Measurements from ENCODE around the gene MYO15A.

Gene MYO15A

DNA sequence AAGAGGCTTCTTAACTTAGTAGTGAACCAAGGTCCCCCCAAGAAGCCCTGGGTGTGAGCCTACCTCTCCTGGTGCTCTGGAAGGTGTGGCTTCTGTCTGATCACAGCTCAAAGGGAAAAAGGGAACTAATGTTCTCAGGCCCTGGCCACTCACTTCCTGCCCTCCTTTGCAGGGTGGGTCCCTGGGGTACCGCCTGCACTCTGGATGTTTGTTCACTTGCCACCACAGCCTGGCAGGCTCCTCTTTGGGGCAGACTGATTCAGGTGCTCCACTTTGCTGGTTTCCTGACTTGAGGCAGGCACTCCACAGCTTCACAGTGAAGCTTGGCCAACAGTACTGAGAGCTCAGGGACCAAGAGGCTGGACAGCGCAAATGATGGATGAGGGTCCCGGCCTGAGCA lies 5.9 kb upstream of the MYO15A start:
- no peak for DNase-seq

- DNase-seq, result no peak
Measured at GRCh38 chr17:18105027-18105426, 3.5 kb upstream of the MYO15A start.

DNA sequence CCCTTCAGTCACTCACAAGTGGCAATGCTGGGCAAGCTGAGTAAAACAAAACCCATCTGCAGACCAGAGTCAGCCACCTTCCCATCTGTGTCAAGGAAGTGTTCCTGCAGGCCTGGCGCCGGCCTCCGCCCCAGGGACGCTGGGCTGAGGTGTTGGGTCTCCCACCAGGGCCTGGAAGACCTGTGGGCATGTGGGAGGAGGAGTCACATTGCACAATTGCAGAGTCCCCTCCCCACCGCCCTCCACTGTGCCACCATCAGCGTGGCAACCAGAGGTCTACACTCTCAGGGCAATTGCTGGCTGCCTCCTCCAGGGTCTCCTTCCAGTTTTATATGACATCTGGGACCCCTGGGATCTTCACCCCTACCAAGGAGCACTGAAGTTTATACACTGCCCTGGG lies 3.0 kb upstream of the MYO15A start:
- DNase-seq, result no peak

DNA sequence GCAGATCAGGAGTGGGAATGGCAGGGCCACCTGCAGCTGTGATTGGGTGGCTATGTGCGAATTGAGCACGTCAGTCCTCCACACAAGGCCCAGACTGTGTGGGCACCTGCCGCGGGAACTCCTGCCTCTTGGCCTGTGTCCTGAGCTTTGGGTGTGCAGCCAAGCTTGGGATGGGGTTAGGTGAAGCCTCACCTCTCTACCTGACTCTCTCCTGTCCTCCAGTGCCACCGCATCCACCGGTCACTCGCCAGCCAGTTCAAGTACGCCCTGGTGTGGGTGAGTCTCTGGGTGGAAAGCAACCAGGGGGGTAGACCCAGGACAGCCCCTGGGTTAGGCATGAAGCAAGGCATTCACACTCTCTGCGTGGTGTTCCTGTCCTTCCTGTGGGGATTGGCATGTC lies 2.3 kb upstream of the MYO15A start:
- DNase-seq, result no peak

DNA sequence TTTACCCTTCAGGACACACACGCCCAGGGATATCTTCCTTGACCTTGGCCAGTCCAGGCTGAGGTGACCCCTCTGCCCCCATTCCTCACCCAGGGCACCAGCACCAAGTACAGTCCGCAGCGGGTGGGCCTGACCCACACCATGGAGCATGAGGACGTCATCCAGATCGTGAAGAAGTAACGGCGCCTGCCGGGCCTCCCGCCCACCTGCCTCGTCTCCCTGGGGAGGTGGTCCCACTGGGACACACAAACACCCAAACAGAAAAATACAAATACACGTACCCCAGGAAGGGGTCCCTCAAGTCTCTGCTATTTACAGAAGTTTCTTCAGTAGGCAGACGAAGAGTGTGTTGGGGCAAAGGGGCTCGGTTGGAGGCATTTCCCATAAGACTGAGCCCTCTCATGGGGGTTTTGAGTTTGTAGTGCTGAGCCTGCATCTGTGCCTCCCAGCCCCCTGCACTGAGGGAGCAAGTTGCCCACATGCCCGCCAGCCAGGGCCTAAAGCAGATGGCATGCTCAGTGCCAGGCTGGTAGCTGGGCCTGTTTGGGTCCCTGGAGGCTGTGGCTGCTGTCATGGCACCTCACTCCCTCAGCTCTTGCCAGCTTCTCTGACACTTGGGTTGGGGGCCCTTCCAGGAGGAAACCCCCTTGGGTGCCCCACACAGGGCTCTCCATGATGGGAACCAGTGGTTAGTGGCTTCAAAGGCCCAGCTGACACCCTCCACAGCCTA lies 1.3 kb upstream of the MYO15A start:
- no peak for DNase-seq

GRCh38 chr17:18107971-18108370 lies 585 bp upstream of the MYO15A start:
- DNase-seq, result no peak

DNA sequence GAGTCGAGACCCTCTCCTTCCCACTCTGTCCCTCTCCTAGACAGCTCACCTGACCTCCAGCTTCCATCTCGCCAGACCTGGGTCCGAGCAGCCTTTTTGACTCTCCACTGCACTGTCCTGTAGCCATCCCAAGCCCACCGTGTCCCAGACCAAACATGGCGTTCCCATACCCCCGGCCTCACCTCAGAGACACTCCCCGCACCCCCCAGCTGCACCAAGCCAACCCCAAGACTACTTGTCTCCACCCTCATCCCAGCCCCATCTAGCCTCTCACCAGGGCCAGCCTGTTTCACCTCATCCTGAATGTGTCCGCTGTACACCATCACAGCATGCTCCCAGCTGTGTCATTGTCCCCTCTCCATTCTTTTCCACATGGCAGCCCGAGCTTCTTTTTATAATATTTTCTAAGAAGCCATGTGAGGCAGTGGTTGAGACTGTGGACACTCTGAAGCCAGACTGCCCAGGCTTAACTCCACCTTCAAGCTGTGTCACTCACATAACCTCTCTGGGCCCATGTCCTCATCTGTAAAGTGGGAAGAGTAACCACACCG lies 1.5 kb downstream of the MYO15A start:
- DNase-seq, result no peak

DNA sequence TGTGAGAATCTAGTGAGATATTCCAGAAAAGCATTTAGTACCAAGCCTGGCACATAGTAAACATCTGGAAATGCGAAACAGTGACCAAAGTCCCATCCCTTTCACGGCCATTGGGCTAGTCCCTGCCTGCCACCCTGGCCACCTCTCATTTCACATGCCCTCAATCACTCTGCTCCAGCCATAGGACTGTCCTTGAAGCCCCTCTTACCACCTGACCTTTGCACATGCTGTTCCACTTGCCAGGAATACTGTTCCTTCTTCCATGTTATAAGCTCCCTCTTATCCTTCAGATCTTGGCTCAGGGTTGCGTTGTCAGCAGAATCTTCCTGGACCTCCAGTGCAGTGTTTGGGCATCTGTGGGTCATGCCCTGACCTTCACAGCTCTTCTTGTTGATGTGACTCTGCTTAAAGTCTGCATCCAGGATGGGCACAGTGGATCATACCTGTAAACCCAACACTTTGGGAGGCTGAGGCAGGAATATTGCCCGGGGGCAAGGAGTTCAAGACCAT lies 2.1 kb downstream of the MYO15A start:
- DNase-seq, result no peak

DNA sequence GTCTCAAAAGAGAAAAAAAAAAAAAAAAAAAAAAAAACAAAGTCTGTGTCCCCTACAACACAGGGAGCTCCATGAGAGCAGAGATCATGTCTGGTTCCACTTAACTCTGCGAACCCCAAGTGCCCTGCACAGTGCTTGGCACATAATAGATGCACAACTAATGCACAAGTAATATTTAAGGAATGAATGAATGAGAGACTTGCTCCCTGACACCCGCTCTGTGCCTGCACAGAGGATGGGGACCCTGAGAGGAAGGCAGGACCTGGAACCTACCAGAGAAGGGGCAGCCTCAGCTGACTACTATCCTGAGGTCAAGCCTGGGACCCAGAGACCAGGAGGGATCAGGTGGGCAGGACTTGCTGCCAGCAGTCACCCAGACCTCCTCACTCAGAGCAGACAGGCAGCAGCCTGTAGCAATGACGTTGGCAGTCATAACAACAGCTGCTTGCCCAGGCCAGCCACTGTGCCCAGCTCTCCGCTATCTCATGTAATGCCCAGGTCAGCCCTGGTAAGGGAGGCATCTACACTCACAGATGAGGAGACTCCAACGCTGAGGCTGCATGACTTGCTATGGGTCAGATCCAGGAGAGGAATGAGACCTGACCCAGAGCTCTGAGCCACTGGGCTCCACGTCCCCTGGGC lies 2.9 kb downstream of the MYO15A start:
- no peak for DNase-seq

- DNase-seq, result no peak
Measured at GRCh38 chr17:18115517-18115916, 7.0 kb downstream of the MYO15A start.

DNA sequence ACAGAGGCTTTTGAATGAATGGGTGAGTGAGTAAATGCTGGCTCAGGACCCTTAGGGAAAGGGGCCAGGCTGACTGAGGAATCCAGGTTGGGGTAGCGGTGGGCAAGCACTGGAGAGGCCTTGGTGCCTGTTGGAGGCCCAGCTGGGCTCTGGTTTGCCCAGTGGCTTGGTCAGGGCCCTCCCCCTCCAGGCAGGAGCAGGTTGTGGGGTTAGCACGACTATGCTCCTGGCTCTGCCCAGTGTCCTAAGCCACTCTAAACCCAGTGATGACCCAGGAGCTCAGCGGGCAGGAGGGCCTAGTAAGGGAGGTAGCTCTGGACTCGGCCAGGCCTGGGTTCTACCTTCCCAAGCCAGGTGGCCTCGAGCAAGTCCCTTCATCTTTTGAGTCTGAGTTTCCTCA lies 7.5 kb downstream of the MYO15A start:
- DNase-seq, result no peak

- DNase-seq, result no peak
Measured at GRCh38 chr17:18117533-18117932, 9.0 kb downstream of the MYO15A start.

- no peak for DNase-seq
Measured at GRCh38 chr17:18117982-18118975, 9.7 kb downstream of the MYO15A start.

- no peak for DNase-seq
Measured at GRCh38 chr17:18119166-18119745, 10.7 kb downstream of the MYO15A start.

GRCh38 chr17:18119938-18120337 lies 11.4 kb downstream of the MYO15A start:
- DNase-seq, result no peak

DNA sequence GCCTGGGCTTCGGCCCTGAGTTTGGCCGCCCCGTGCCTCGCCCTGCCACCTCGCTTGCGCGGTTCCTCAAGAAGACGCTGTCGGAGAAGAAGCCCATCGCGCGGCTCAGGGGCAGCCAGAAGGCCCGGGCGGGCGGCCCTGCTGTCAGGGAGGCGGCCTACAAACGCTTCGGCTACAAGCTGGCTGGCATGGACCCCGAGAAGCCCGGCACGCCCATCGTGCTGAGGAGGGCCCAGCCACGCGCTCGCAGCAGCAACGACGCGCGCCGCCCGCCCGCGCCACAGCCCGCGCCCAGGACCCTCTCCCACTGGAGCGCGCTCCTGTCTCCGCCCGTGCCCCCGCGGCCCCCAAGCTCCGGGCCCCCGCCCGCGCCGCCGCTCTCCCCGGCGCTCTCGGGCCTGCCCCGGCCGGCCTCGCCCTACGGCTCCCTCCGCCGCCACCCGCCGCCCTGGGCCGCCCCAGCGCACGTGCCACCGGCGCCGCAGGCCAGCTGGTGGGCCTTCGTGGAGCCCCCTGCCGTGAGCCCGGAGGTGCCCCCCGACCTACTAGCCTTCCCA lies 12.0 kb downstream of the MYO15A start:
- no peak for DNase-seq

GRCh38 chr17:18121144-18121910 lies 12.8 kb downstream of the MYO15A start:
- no peak for DNase-seq

- DNase-seq, result no peak
Measured at GRCh38 chr17:18122990-18123753, 14.6 kb downstream of the MYO15A start.

DNA sequence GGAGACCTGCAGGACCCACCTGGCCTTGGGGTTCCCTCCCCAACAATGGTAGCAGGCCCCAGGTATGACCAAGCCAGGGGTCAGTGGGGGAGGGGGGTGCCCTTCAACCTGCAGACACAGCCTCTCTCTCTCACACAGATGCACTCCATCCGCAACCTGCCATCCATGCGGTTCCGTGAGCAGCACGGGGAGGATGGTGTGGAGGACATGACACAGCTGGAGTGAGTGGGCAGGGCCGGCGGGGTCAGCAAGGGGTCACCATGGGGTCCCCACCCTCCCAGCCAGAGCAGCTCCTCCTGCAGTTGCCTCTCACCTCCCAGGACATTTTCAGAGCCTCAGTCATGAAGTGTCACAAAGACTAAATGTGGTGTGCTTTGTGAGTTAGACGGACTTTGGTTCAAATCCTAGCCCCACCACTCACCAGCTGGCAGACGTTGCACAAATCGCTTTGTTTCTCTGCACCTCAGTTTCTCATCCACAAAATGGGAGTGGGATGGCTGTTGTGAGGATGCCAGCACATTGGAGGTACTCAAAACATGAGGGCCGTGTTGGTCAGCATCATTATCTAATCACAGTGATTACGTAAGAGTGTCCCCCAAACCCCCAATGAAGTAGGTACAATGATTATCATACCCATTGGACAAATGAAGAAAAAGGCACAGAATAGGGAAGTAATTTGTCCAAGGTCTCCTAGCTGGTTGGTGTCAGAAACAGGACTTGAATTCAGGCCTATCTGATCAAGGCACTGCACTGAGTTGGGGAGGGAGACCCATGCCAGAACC lies 16.0 kb downstream of the MYO15A start:
- no peak for DNase-seq

DNA sequence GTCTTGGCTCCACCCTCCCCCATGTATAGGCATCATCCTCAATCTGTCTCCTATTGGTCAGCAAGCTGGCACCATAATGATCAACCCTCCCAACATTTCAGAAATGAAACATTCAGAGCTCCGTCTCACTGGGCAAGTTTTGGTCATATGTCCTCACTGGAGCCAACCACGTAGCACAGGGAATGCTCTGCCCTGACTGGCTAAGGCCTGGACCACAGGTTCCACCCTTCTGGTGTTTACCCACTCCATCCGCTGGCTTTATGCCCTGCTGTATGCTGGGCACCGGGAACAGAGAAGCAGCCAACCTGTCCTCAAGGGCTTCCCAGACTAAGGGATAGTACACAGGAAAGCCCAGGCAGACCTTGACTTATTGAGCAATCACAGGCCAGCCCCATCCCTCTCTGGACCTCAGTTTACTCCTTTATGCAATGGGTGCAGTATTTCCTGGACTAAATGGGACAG lies 20.5 kb downstream of the MYO15A start:
- no peak for DNase-seq

Data from stimulated activated naive CD4-positive, alpha-beta T cell (primary cell).